OCI-LY3 (cell line): ENCODE measurements around the gene ACTL9.
A peak's percentile ranks its signal among the peaks of the same experiment; 100 is the strongest.

Source experiments
- H2AFZ ChIP-seq: fragments of 200-600, 300-600 bp; shearing (Covaris generic); 2 replicates; pipeline ENCODE4 v1.6.0; 2014; ENCODE audit warnings: antibody characterized with exemption, low read depth, low read length
- H3K27ac ChIP-seq: fragments of 200-600, 300-600 bp; sonication (generic); 2 replicates; pipeline ENCODE4 v1.5.1; 2014; ENCODE audit warnings: mild to moderate bottlenecking, low read length, moderate library complexity, mixed read lengths
- H3K27me3 ChIP-seq: fragments of 200-600, 300-600 bp; sonication (generic); 2 replicates; pipeline ENCODE4 v1.6.1; 2014; ENCODE audit warnings: low read depth, low read length, mixed read lengths
- H3K36me3 ChIP-seq: fragments of 200-600, 300-600 bp; sonication (generic); replicated peaks from 2 replicates; pipeline ENCODE3; 2014; ENCODE audit warnings: low read depth, low read length, mixed read lengths
- H3K4me1 ChIP-seq: fragments of 300-600, 200-600 bp; sonication (generic); 2 replicates; pipeline ENCODE4 v1.6.1; 2014; ENCODE audit warnings: low read length, mixed read lengths
- H3K4me2 ChIP-seq: fragments of 200-600, 300-600 bp; sonication (generic); 2 replicates; pipeline ENCODE4 v1.6.1; 2014; ENCODE audit warnings: low read length, mixed read lengths
- H3K4me3 ChIP-seq: fragments of 300-600, 200-600 bp; sonication (generic); 2 replicates; pipeline ENCODE4 v1.5.1; 2014; ENCODE audit warnings: antibody characterized with exemption, mild to moderate bottlenecking, low read length, moderate library complexity
- H3K79me2 ChIP-seq: fragments of 300-600, 200-600 bp; shearing (Covaris generic); 2 replicates; pipeline ENCODE4 v1.6.1; 2014; ENCODE audit warnings: mild to moderate bottlenecking, low read length, mixed read lengths
- H3K9ac ChIP-seq: fragments of 300-600, 200-600 bp; shearing (Covaris generic); 2 replicates; pipeline ENCODE4 v1.6.0; 2014; ENCODE audit warnings: mild to moderate bottlenecking, low read length, moderate library complexity
- H3K9me3 ChIP-seq: fragments of 200-600, 300-600 bp; shearing (Covaris generic); 2 replicates; pipeline ENCODE4 v1.6.1; 2014; ENCODE audit warnings: low read length, mixed read lengths; ENCODE audit not compliant: insufficient read depth
- H4K20me1 ChIP-seq: fragments of 200-600, 300-600 bp; sonication (generic); 2 replicates; pipeline ENCODE4 v1.6.1; 2016; ENCODE audit warnings: low read length, mixed read lengths; ENCODE audit not compliant: insufficient read depth
- CTCF ChIP-seq: fragments of 200-600, 300-600 bp; sonication (generic); IDR thresholded peaks from 2 replicates; pipeline ENCODE4 v1.5.1; 2014; ENCODE audit warnings: antibody characterized with exemption, low read length, low read depth
- EZH2phosphoT487 ChIP-seq: fragments of 200-600 bp; shearing (Covaris generic); IDR thresholded peaks from 2 replicates; pipeline ENCODE4 v1.6.1; 2018; ENCODE audit warnings: antibody characterized with exemption, mixed run types, low read depth

The ACTL9 gene

GRCh38 chr19:8654591-8655339 is 43.8 kb downstream of the ACTL9 start:
- Histone ChIP-seq H3K9me3 (no peaks in the 10 kb centered on the region), H3K36me3 (no peaks in the 10 kb centered on the region), H3K9ac (peak overlapping the region; percentile 36; the same call in 1 of the 2 replicates), H2AFZ (peak overlapping the region; percentile 100), H3K27ac (no peak overlapping the region), H3K27me3 (no peaks in the 10 kb centered on the region), H3K4me3 (peak overlapping the region; percentile 71), H3K4me1 (peaks cover 6% of the 10 kb centered on the region; the same call in 1 of the 2 replicates), H4K20me1 (no peaks in the 10 kb centered on the region), H3K4me2 (peak overlapping the region; percentile 92), H3K79me2 (no peaks in the 10 kb centered on the region)
- TF ChIP-seq EZH2phosphoT487 (no peak), CTCF (peak; percentile 87)

DNA sequence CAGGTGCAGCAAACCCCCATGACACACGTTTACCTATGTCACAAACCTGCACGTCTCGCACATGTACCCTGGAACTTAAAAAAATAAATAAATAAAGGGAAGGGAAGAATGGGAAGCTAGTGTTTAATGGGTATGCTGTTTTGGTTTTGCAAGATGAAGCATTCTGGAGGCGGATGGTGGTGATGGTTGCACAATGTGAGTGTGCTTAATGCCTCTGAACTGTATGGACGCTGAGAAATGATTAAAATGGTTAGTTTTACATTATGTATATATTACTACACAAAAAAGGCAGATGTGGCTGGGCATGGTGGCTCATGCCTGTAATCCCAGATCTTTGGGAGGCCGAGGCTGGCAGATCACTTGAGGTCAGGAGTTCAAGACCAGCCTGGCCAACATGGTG is 50.4 kb downstream of the ACTL9 start:
- Histone ChIP-seq H3K4me1 (no peaks in the 10 kb centered on the region), H3K27me3 (no peaks in the 10 kb centered on the region), H3K27ac (no peak overlapping the region), H3K9ac (no peak overlapping the region), H2AFZ (no peak overlapping the region), H3K36me3 (no peaks in the 10 kb centered on the region), H3K79me2 (no peaks in the 10 kb centered on the region), H3K4me3 (no peak overlapping the region), H3K4me2 (no peak overlapping the region), H4K20me1 (no peaks in the 10 kb centered on the region), H3K9me3 (no peaks in the 10 kb centered on the region)
- no peak for TF ChIP-seq CTCF
- TF ChIP-seq EZH2phosphoT487: no peak
